Smooth muscle cell (in vitro differentiated cells): Measurements from ENCODE around the gene ADARB1. TPM values are rescaled to one million over a fixed set of nuclear protein-coding genes. Genes with fewer than 3 reads are reported as not detected.

Experiments used
- DNase-seq: peaks from one replicate; lab custom pipeline; 2025; ENCODE audit not compliant: unreplicated experiment; lab: John Stamatoyannopoulos, UW
- H2AFZ ChIP-seq: fragments of 200-600 bp; sonication (generic); 2 replicates; pipeline ENCODE4 v1.6.0; 2016; ENCODE audit warnings: antibody characterized with exemption, low read depth, mild to moderate bottlenecking
- H3F3A ChIP-seq: fragments of 200-600 bp; sonication (generic); 2 replicates; pipeline ENCODE4 v1.6.0; 2017; ENCODE audit warnings: antibody characterized with exemption, low read depth
- H3K27ac ChIP-seq: fragments of 200-600 bp; sonication (generic); 2 replicates; pipeline ENCODE4 v1.5.1; 2016; ENCODE audit warnings: low read depth, mild to moderate bottlenecking
- H3K27me3 ChIP-seq: fragments of 200-600 bp; sonication (generic); 2 replicates; pipeline ENCODE4 v1.6.1; 2016; ENCODE audit warnings: low read depth, mild to moderate bottlenecking
- H3K36me3 ChIP-seq: fragments of 200-600 bp; sonication (generic); 2 replicates; pipeline ENCODE4 v1.5.1; 2016; ENCODE audit warnings: low read depth
- H3K4me1 ChIP-seq: fragments of 200-600 bp; sonication (generic); 2 replicates; pipeline ENCODE4 v1.5.1; 2016; ENCODE audit warnings: low read depth
- H3K4me2 ChIP-seq: fragments of 200-600 bp; sonication (generic); 2 replicates; pipeline ENCODE4 v1.6.0; 2016; ENCODE audit warnings: mild to moderate bottlenecking
- H3K4me3 ChIP-seq: fragments of 200-600 bp; sonication (generic); 2 replicates; pipeline ENCODE4 v1.5.1; 2016; ENCODE audit warnings: mild to moderate bottlenecking
- H3K79me2 ChIP-seq: fragments of 200-600 bp; sonication (generic); 2 replicates; pipeline ENCODE4 v1.6.0; 2016; ENCODE audit warnings: low read depth, mild to moderate bottlenecking
- H3K9ac ChIP-seq: fragments of 200-600 bp; sonication (generic); 2 replicates; pipeline ENCODE4 v1.6.0; 2016; ENCODE audit warnings: low read depth
- H3K9me3 ChIP-seq: fragments of 200-600 bp; sonication (generic); replicated peaks from 2 replicates; pipeline ENCODE4 v1.5.1; 2016; ENCODE audit warnings: low read depth
- H4K20me1 ChIP-seq: fragments of 200-600 bp; sonication (generic); 2 replicates; pipeline ENCODE4 v1.6.0; 2016; ENCODE audit warnings: low read depth
- WGBS: methylation state at CpG from one replicate; pipeline ENCODE4 v1.1.7; 2016; ENCODE audit warnings: low lambda C conversion rate; 5-methylcytosine and 5-hydroxymethylcytosine counted together
- polyA plus RNA-seq: library from polyadenylated mRNA; unstranded; fragments of >200 nt; fragmentation: Nextera tagmentation; extraction: Ambion mirVana; gene quantifications from 2 replicates; pipeline ENCODE4 v1.2.1, GENCODE V29; 2016
- total RNA-seq: library from RNA; depleted of rRNA; stranded (reverse); fragments of >200 nt; gene quantifications from 2 replicates; pipeline ENCODE4 v1.2.3, GENCODE V29; 2014
- TF ChIP-seq, protein P1 (sequence below): fragments of 200-600 bp; sonication (generic); IDR thresholded peaks from 2 replicates; pipeline ENCODE4 v1.5.1; 2017; ENCODE audit warnings: borderline replicate concordance, mild to moderate bottlenecking, antibody characterized with exemption; ENCODE audit not compliant: insufficient read depth, poor library complexity, severe bottlenecking

Gene ADARB1
- total and polyA plus RNA-seq, 2 experiments from 2014 or later, result 25.6 to 28.9 TPM

GRCh38 chr21:45096217-45096616, 21.8 kb downstream of the ADARB1 start:
- no peak overlapping the region for H3K27ac ChIP-seq
- H3K79me2 ChIP-seq, result peaks cover 92% of the 10 kb centered on the region
- no peak overlapping the region for H3K4me3 ChIP-seq
- TF ChIP-seq, protein P1, sequence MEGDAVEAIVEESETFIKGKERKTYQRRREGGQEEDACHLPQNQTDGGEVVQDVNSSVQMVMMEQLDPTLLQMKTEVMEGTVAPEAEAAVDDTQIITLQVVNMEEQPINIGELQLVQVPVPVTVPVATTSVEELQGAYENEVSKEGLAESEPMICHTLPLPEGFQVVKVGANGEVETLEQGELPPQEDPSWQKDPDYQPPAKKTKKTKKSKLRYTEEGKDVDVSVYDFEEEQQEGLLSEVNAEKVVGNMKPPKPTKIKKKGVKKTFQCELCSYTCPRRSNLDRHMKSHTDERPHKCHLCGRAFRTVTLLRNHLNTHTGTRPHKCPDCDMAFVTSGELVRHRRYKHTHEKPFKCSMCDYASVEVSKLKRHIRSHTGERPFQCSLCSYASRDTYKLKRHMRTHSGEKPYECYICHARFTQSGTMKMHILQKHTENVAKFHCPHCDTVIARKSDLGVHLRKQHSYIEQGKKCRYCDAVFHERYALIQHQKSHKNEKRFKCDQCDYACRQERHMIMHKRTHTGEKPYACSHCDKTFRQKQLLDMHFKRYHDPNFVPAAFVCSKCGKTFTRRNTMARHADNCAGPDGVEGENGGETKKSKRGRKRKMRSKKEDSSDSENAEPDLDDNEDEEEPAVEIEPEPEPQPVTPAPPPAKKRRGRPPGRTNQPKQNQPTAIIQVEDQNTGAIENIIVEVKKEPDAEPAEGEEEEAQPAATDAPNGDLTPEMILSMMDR, result no peak
- H3K4me2 ChIP-seq, result no peak overlapping the region
- no peaks in the 10 kb centered on the region for H3F3A ChIP-seq
- H3K27me3 ChIP-seq, result no peaks in the 10 kb centered on the region
- no peak for DNase-seq
- H4K20me1 ChIP-seq, result peaks cover 100% of the 10 kb centered on the region
- WGBS, result 47% methylated on average over 5 of the region's 5 CpGs
- no peaks in the 10 kb centered on the region for H3K9me3 ChIP-seq
- no peak overlapping the region for H3K9ac ChIP-seq
- no peaks in the 10 kb centered on the region for H3K4me1 ChIP-seq
- H2AFZ ChIP-seq, result no peak overlapping the region
- no peaks in the 10 kb centered on the region for H3K36me3 ChIP-seq

DNA sequence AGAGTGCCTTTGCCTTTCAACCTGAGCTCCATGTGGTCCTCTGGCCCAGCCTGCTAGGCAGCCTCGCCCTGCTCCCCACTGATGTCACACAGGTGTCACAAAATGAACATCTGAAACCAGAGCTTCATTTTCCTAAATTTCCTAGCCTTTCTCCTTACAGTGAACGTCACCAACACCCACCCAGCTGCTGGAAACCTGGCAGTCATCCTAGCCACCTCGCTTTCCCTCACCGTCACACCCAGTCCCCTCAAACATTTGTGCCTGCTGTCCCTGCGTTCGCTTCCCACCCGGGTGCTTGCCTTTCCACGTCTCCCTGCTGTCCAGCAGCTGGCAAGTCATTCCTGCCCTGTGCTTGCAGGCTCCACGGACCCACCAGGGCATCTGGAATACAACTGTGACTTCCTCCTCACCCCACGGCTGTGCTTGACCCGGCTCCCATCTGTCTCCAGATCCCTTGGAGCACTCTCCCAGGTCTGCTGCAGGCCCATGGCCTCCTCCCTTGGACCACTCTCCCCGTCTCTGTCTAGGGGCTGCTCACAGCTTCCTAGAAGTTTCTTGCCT, 23.5 kb downstream of the ADARB1 start:
- Histone ChIP-seq H3K79me2 (peaks cover 92% of the 10 kb centered on the region), H3K4me2 (no peak overlapping the region), H3K9ac (no peak overlapping the region), H4K20me1 (peaks cover 100% of the 10 kb centered on the region), H3K4me1 (no peaks in the 10 kb centered on the region), H3K36me3 (no peaks in the 10 kb centered on the region), H3K9me3 (no peaks in the 10 kb centered on the region), H3K4me3 (no peak overlapping the region), H3K27me3 (no peaks in the 10 kb centered on the region), H3F3A (no peaks in the 10 kb centered on the region), H2AFZ (no peak overlapping the region), H3K27ac (no peak overlapping the region)
- 89% methylated on average over 12 of the region's 12 CpGs for WGBS
- DNase-seq, result no peak
- TF ChIP-seq, protein P1, result no peak

DNA sequence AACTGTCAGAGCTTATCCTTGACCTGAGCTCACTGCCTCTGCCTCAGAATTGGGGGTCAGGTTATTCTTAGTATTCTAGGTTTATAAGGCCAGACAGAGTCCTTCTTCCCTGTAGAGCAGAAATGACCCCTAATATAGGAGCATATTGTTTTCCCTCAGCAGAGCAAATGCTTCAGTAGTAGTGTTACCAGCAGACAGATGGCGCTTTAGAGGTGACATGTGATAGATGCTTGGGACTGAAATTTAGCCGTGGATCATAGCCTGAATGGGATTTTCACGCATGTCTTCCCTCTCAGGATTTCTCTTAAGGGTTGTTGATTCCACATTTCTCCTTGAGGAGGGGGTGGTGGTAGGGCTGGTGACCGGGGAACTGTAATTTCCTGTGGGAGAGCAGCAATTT, 24.5 kb downstream of the ADARB1 start:
- peaks cover 100% of the 10 kb centered on the region for H4K20me1 ChIP-seq
- DNase-seq, result no peak
- 81% methylated on average over 4 of the region's 4 CpGs for WGBS
- H3F3A ChIP-seq, result no peaks in the 10 kb centered on the region
- no peak overlapping the region for H2AFZ ChIP-seq
- H3K9me3 ChIP-seq, result no peaks in the 10 kb centered on the region
- TF ChIP-seq, protein P1, result peak; percentile 18
- H3K36me3 ChIP-seq, result no peaks in the 10 kb centered on the region
- no peak overlapping the region for H3K27ac ChIP-seq
- H3K79me2 ChIP-seq, result peaks cover 92% of the 10 kb centered on the region
- H3K27me3 ChIP-seq, result no peaks in the 10 kb centered on the region
- no peaks in the 10 kb centered on the region for H3K4me1 ChIP-seq
- H3K4me3 ChIP-seq, result no peak overlapping the region
- H3K4me2 ChIP-seq, result no peak overlapping the region
- H3K9ac ChIP-seq, result no peak overlapping the region

DNA sequence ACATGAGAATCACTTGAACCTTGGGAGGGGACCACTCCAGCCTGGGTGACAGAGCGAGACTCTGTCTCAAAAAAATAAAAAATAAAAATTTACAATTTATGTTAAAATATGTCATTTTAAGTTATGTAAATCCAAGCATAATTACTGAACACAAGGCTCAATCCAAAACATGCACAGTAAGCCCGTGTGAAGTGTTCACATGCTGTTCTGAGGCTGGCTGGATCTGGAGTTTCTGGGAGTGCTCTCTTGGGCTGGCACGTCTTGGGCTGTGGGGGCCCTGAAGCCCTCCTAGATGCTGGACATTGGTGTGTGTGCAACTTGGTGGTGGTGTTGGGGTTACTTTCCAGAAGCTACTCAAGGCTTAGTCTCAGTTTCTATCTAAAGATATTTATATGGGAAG, 25.2 kb downstream of the ADARB1 start:
- H3K4me2 ChIP-seq, result no peak overlapping the region
- no peaks in the 10 kb centered on the region for H3K9me3 ChIP-seq
- no peak for DNase-seq
- TF ChIP-seq, protein P1, result no peak
- no peak overlapping the region for H3K9ac ChIP-seq
- peaks cover 92% of the 10 kb centered on the region for H3K79me2 ChIP-seq
- peaks cover 4% of the 10 kb centered on the region for H3F3A ChIP-seq
- no peak overlapping the region for H3K27ac ChIP-seq
- peaks cover 100% of the 10 kb centered on the region for H4K20me1 ChIP-seq
- H3K36me3 ChIP-seq, result no peaks in the 10 kb centered on the region
- WGBS, result 92% methylated on average over 3 of the region's 3 CpGs
- H3K27me3 ChIP-seq, result no peaks in the 10 kb centered on the region
- no peak overlapping the region for H2AFZ ChIP-seq
- no peaks in the 10 kb centered on the region for H3K4me1 ChIP-seq
- H3K4me3 ChIP-seq, result no peak overlapping the region
